GM06990 (cell line): ENCODE data around the gene DOK7.

Experiments used
- DNase-seq: peaks from one replicate; pipeline ENCODE4 v3.0.0-alpha.2; 2011; ENCODE audit not compliant: insufficient read length; ENCODE audit errors: extremely low read depth
- H3K27me3 ChIP-seq: replicated peaks from 2 replicates; pipeline ENCODE4 v1.6.0; 2011; ENCODE audit warnings: low read length; ENCODE audit not compliant: control insufficient read depth, insufficient read depth
- H3K36me3 ChIP-seq: 2 replicates; pipeline ENCODE4 v1.5.1; 2011; ENCODE audit warnings: low read length; ENCODE audit not compliant: control insufficient read depth, insufficient read depth
- H3K4me3 ChIP-seq: replicated peaks from 2 replicates; pipeline ENCODE4 v1.5.1; 2011; ENCODE audit warnings: low read depth, mild to moderate bottlenecking, control low read depth, low read length
- TF ChIP-seq, protein P1 (sequence below): IDR thresholded peaks from 2 replicates; pipeline ENCODE4 v1.5.1; 2011; ENCODE audit warnings: low read length, control low read depth, mild to moderate bottlenecking, inconsistent platforms; ENCODE audit not compliant: insufficient read depth, poor library complexity, severe bottlenecking

DOK7 gene

DNA sequence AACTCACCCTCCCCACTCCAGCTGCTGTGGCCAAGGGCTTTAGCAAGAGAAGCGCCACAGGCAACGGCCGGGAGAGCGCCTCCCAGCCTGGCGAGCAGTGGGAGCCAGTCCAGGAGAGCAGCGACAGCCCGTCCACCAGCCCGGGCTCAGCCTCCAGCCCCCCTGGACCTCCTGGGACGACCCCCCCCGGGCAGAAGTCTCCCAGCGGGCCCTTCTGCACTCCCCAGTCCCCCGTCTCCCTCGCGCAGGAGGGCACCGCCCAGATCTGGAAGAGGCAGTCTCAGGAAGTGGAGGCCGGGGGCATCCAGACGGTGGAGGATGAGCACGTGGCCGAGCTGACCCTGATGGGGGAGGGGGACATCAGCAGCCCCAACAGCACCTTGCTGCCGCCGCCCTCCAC, 32.6 kb upstream of the DOK7 start:
- Histone ChIP-seq H3K27me3 (no peaks in the 10 kb centered on the region; the same call in 1 of the 2 replicates), H3K4me3 (no peak overlapping the region), H3K36me3 (no peaks in the 10 kb centered on the region)
- TF ChIP-seq, protein P1, sequence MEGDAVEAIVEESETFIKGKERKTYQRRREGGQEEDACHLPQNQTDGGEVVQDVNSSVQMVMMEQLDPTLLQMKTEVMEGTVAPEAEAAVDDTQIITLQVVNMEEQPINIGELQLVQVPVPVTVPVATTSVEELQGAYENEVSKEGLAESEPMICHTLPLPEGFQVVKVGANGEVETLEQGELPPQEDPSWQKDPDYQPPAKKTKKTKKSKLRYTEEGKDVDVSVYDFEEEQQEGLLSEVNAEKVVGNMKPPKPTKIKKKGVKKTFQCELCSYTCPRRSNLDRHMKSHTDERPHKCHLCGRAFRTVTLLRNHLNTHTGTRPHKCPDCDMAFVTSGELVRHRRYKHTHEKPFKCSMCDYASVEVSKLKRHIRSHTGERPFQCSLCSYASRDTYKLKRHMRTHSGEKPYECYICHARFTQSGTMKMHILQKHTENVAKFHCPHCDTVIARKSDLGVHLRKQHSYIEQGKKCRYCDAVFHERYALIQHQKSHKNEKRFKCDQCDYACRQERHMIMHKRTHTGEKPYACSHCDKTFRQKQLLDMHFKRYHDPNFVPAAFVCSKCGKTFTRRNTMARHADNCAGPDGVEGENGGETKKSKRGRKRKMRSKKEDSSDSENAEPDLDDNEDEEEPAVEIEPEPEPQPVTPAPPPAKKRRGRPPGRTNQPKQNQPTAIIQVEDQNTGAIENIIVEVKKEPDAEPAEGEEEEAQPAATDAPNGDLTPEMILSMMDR = no peak
- no peak for DNase-seq

DNA sequence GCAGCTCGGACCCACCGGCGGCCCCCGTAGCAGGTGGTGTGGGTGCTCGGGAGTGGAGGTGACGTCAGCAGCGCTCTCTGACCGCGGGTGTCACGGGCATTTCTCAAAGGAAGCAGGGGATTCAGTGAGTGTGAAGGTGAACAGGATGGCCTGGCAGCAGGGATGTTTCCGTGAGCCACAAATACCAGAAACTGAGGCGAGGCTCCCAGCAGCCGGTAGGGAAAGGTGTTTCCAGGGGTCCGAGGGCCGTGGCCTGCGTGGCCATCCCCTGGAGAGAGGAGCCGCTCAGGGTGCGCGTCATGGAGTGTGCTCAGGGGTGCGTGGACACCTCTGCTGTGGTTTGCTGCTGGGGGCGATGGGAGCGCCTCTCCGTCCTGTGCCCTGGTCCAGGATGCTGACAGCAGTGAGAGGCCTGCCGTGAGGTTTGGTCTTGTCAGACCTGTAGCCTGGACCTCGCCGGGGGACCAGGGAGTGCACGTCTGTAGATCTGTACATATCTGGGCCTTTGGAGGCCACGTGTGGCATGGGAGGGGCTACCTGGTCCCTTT, 31.6 kb upstream of the DOK7 start:
- no peak for DNase-seq
- TF ChIP-seq, protein P1 = no peak

DNA sequence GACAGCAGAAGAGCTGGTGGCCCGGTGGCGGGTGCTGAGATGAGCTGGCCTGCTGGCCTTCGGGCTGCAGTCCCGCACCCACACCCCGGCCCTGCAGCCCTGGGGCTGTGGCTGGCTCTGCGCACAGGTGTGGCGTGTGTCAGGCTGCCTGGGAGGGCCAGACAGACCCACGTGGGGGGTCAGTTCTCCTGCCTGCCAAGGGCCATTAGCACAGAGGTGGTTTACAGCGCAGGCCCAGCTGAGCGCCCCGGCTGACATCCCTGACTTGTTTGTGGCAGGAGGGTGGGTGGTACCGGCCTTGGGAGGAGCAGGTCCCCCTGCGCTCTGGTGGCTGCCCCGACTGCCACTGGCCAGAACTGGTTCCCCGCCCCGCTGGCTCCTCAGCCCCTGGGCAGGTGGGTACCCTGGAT, 30.7 kb upstream of the DOK7 start:
- H3K27me3 ChIP-seq = no peaks in the 10 kb centered on the region; the same call in 1 of the 2 replicates
- no peaks in the 10 kb centered on the region for H3K36me3 ChIP-seq
- H3K4me3 ChIP-seq = no peak overlapping the region
- TF ChIP-seq, protein P1 = no peak
- no peak for DNase-seq

More for the DNA sequence above, 31.6 kb upstream of the DOK7 start:
- H3K27me3 ChIP-seq = no peaks in the 10 kb centered on the region; the same call in 1 of the 2 replicates
- no peaks in the 10 kb centered on the region for H3K36me3 ChIP-seq
- H3K4me3 ChIP-seq = no peak overlapping the region

DNA sequence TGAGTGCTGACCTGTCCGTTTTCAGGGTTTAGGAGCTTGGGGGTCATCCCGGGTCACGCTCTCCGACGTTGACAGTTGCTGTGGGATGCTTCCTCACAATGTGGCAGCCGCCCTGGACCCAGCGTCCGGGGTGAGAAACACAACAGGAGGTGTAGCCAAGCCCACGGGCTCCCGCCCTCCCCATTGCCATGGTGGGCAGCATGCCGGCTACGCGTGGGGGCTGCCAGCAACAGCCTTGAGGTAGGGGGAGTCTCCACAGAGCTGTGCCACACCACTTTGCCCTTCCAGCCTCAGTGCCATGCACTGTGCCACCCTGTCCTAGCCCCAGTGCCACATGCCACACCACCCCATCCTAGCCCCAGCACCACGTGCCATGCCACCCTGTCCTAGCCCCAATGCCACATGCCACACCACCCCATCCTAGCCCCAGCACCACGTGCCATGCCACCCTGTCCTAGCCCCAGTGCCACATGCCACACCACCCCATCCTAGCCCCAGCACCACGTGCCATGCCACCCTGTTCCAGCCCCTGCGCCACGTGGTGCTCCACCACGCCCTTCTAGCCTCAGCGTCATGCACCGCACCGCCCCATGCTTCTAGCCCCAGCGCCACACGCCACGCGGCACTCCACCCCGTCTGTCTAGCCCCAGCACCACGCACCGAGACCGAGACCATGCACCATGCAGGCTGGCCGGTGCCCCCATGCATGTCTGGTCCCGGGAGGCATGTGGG, 29.8 kb upstream of the DOK7 start:
- H3K36me3 ChIP-seq = no peaks in the 10 kb centered on the region
- no peak for DNase-seq
- TF ChIP-seq, protein P1 = no peak
- no peaks in the 10 kb centered on the region; the same call in 1 of the 2 replicates for H3K27me3 ChIP-seq
- H3K4me3 ChIP-seq = no peak overlapping the region

DNA sequence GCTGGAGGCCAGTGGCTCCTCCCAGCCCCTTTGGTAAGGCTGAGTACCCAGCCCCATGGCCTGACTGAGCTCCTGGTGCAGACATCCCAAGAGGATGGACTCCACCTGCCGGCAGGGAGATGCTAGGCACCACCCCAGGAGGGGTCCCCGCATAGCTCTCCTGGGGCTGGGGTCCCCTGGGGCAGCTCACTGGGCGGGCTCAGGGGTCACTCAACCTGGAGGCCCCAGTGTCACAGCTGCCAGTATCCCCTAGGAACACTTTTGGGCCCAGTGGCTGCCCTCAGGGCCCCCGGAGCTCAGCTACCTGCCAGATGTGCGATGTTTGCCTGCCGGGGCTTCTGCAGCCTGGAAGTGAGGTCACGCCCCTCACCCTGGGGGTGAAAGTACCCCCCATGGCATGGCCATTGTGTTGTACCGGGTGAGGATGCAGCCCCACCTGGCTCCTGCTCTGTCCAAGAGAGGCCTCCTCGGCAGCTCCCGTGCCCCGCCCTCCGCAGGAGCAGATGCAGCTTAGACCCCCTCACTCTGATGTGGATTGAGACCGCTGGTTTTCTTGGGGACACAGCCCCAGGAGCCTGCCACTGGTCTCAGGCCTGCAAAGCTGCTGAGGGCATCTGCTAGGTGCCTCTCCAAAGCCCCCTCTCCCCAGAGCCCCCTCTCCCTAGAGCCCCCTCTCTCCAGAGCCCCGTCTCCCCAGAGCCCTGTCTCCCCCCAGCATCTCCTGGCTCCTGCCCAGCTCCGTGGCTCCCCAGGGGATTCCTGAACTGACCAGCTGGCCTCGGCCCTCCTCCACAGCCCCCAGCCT, 28.0 kb upstream of the DOK7 start:
- TF ChIP-seq, protein P1 = peak; percentile 24
- no peaks in the 10 kb centered on the region; the same call in 1 of the 2 replicates for H3K27me3 ChIP-seq
- no peaks in the 10 kb centered on the region for H3K36me3 ChIP-seq
- no peak overlapping the region for H3K4me3 ChIP-seq
- DNase-seq = no peak
